ENCODE data around the gene CEP112.

CEP112 gene

DNA sequence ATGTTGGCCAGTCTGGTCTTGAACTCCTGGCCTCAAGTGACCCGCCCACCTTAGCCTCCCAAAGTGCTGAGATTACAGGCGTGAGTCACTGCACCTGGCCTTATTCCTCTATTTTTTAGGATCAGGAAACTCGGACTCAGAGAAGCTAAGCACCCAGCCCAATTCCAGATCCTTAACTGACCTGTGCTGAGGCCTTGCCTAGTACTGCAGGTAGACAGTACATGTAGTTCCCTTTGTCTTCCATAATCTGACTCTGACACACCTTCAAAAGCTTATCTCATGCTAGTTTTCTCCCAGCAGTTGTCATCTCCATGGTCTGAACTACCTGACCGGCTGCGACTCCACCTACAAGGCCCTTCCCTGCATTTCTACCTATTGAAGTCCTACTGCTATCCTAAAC lies 564.8 kb downstream of the CEP112 start:
- no peak for TF ChIP-seq CTCF (IDR thresholded peaks at IDR 0.05; ENCODE audit: insufficient read depth, low read length, poor library complexity, severe bottlenecking)
- TF ChIP-seq EZH2phosphoT487 (conservative IDR thresholded peaks at IDR 0.05; ENCODE audit: low read length) = no peak
- Histone ChIP-seq H3K4me2 (ENCODE audit: low read depth, low read length, poor library complexity, severe bottlenecking) (no peak overlapping the region), H3K27me3 (ENCODE audit: low read length) (no peaks in the 10 kb centered on the region), H3K27ac (ENCODE audit: low read depth, low read length) (no peak overlapping the region), H3K79me2 (ENCODE audit: insufficient read depth, low read length) (no peaks in the 10 kb centered on the region), H3K9ac (ENCODE audit: low read length) (no peak overlapping the region), H3K9me3 (ENCODE audit: insufficient read depth, low read length) (no peaks in the 10 kb centered on the region), H2AFZ (ENCODE audit: low read depth, low read length, severe bottlenecking) (no peak overlapping the region), H3K9me2 (replicated peaks; ENCODE audit: insufficient read depth, low read length) (no peaks in the 10 kb centered on the region), H4K20me1 (ENCODE audit: low read depth, low read length) (no peaks in the 10 kb centered on the region), H3K36me3 (ENCODE audit: low read length) (no peaks in the 10 kb centered on the region), H3K4me3 (ENCODE audit: insufficient read depth, low read length, poor library complexity, severe bottlenecking) (no peak overlapping the region), H3F3A (ENCODE audit: insufficient read depth) (no peaks in the 10 kb centered on the region)

DNA sequence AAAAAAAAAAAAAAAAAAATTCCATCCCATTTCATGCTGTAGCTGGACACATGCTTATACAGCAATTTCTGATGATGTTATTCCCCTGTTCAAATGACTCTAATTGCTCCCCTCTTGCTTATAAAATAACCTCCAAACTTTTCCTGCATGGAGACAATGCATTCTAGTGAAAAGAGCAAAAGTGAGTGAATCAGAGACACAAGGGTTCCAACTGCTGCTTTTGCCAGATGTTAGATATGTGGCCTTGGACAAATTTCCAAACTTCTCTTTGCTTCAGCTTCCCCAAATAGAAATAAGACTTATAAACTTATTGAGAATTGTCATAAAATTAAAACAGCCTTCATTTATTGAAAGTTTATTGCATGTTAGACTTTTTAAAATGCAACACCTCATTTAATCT lies 565.5 kb downstream of the CEP112 start:
- Histone ChIP-seq H2AFZ (ENCODE audit: low read depth, low read length, severe bottlenecking) (no peak overlapping the region), H3K4me3 (ENCODE audit: insufficient read depth, low read length, poor library complexity, severe bottlenecking) (no peak overlapping the region), H4K20me1 (ENCODE audit: low read depth, low read length) (no peaks in the 10 kb centered on the region), H3K9ac (ENCODE audit: low read length) (no peak overlapping the region), H3K9me3 (ENCODE audit: insufficient read depth, low read length) (no peaks in the 10 kb centered on the region), H3K27me3 (ENCODE audit: low read length) (no peaks in the 10 kb centered on the region), H3K79me2 (ENCODE audit: insufficient read depth, low read length) (no peaks in the 10 kb centered on the region), H3K4me2 (ENCODE audit: low read depth, low read length, poor library complexity, severe bottlenecking) (no peak overlapping the region), H3K36me3 (ENCODE audit: low read length) (no peaks in the 10 kb centered on the region), H3F3A (ENCODE audit: insufficient read depth) (no peaks in the 10 kb centered on the region), H3K27ac (ENCODE audit: low read depth, low read length) (no peak overlapping the region), H3K9me2 (replicated peaks; ENCODE audit: insufficient read depth, low read length) (no peaks in the 10 kb centered on the region)
- TF ChIP-seq EZH2phosphoT487 (conservative IDR thresholded peaks at IDR 0.05; ENCODE audit: low read length) (no peak), CTCF (IDR thresholded peaks at IDR 0.05; ENCODE audit: insufficient read depth, low read length, poor library complexity, severe bottlenecking) (no peak)

DNA sequence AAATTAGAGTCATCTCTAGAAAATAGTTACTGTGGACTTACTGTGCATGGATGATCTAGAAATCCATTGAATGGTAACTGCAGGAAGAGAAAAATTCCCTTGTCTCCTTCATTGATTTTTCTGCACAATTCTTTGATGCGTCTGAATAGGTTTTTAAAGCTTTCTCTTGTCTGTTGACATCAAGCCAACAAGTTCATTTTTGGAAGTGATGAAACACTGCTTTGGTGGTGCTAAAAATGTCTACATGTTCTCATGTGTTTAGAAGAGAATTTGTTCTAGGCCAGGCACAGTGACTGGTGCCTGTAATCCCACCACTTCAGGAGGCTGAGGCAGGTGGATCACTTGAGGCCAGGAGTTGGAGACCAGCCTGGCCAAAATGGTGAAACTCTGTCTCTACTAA lies 573.4 kb downstream of the CEP112 start:
- H3K4me3 ChIP-seq (ENCODE audit: insufficient read depth, low read length, poor library complexity, severe bottlenecking) = no peak overlapping the region
- H3K36me3 ChIP-seq (ENCODE audit: low read length) = no peaks in the 10 kb centered on the region
- no peak overlapping the region for H3K4me2 ChIP-seq (ENCODE audit: low read depth, low read length, poor library complexity, severe bottlenecking)
- no peak overlapping the region for H3K27ac ChIP-seq (ENCODE audit: low read depth, low read length)
- H3K9ac ChIP-seq (ENCODE audit: low read length) = no peak overlapping the region
- H3K79me2 ChIP-seq (ENCODE audit: insufficient read depth, low read length) = no peaks in the 10 kb centered on the region
- H3K9me2 ChIP-seq (replicated peaks; ENCODE audit: insufficient read depth, low read length) = no peaks in the 10 kb centered on the region
- no peaks in the 10 kb centered on the region for H3K9me3 ChIP-seq (ENCODE audit: insufficient read depth, low read length)
- H4K20me1 ChIP-seq (ENCODE audit: low read depth, low read length) = no peaks in the 10 kb centered on the region
- TF ChIP-seq CTCF (IDR thresholded peaks at IDR 0.05; ENCODE audit: insufficient read depth, low read length, poor library complexity, severe bottlenecking) (no peak), EZH2phosphoT487 (conservative IDR thresholded peaks at IDR 0.05; ENCODE audit: low read length) (no peak)
- no peak overlapping the region for H2AFZ ChIP-seq (ENCODE audit: low read depth, low read length, severe bottlenecking)
- H3K27me3 ChIP-seq (ENCODE audit: low read length) = no peaks in the 10 kb centered on the region
- no peaks in the 10 kb centered on the region for H3F3A ChIP-seq (ENCODE audit: insufficient read depth)

- Histone ChIP-seq H3K4me3 (ENCODE audit: insufficient read depth, low read length, poor library complexity, severe bottlenecking) (no peak overlapping the region), H3F3A (ENCODE audit: insufficient read depth) (no peaks in the 10 kb centered on the region), H2AFZ (ENCODE audit: low read depth, low read length, severe bottlenecking) (no peak overlapping the region), H3K27me3 (ENCODE audit: low read length) (no peaks in the 10 kb centered on the region), H3K9ac (ENCODE audit: low read length) (no peak overlapping the region), H3K9me3 (ENCODE audit: insufficient read depth, low read length) (no peaks in the 10 kb centered on the region), H3K36me3 (ENCODE audit: low read length) (no peaks in the 10 kb centered on the region), H3K9me2 (replicated peaks; ENCODE audit: insufficient read depth, low read length) (no peaks in the 10 kb centered on the region), H4K20me1 (ENCODE audit: low read depth, low read length) (no peaks in the 10 kb centered on the region), H3K4me2 (ENCODE audit: low read depth, low read length, poor library complexity, severe bottlenecking) (no peak overlapping the region), H3K79me2 (ENCODE audit: insufficient read depth, low read length) (no peaks in the 10 kb centered on the region), H3K27ac (ENCODE audit: low read depth, low read length) (no peak overlapping the region)
- TF ChIP-seq CTCF (IDR thresholded peaks at IDR 0.05; ENCODE audit: insufficient read depth, low read length, poor library complexity, severe bottlenecking) (no peak), EZH2phosphoT487 (conservative IDR thresholded peaks at IDR 0.05; ENCODE audit: low read length) (no peak)
These were observed 574.4 kb downstream of the CEP112 start for GRCh38 chr17:65617496-65617895.

Measured in SU-DHL-6 (cell line).